K562 (cell line): Measurements from ENCODE around the gene ARPP21. TPM values are rescaled to one million over a fixed set of nuclear protein-coding genes. Genes with fewer than 3 reads are reported as not detected.

Source experiments
- ATAC-seq: fragments of 200-7000 bp; cut with Tn5 transposase; 3 replicates; pipeline ENCODE4 v1.9.1; 2020; ENCODE audit warnings: moderate library complexity
- BruUV-seq: library from RNA; stranded (reverse); fragments of 400-500 nt; replicated peaks from 2 replicates; lab custom pipeline; 2021; lab: Mats Ljungman, UMichigan
- CTCF ChIA-PET: fragments of 300-600 bp; formaldehyde crosslinking; extraction: SDS; loops from one replicate; lab custom pipeline; 2021; ENCODE audit warnings: low intra/inter-chr PET ratio; lab: Yijun Ruan, JAX
- POLR2A ChIA-PET: fragments of 300-600, 350-650 bp; sonication (Branson Sonifier 250); formaldehyde crosslinking; extraction: SDS; loops from one replicate; lab custom pipeline; 2021; ENCODE audit warnings: antibody characterized with exemption, inconsistent platforms; lab: Yijun Ruan, JAX
- DNase-seq, 4 experiments: peaks; one replicate each; pipeline versions ENCODE4 v3.0.0 to v3.0.0-alpha.2; 2011 to 2018; ENCODE audit warnings: low spot score in 3 of 4, mixed read lengths in 3 of 4; ENCODE audit errors: extremely low read depth in 1 of 4
- FAIRE-seq: peaks from 2 replicates; lab custom pipeline; 2011; peaks lifted over from hg19 to GRCh38; lab: Jason Lieb, UNC
- H2AFZ ChIP-seq: 2 replicates; pipeline ENCODE4 v1.6.0; 2011; ENCODE audit warnings: low read depth, low read length, control low read depth, inconsistent platforms
- H3K27ac ChIP-seq: fragments of 200-600 bp; 3 replicates; pipeline ENCODE4 v1.8.0; 2011; ENCODE audit warnings: low read depth, mild to moderate bottlenecking, control low read depth, inconsistent platforms, low read length, moderate library complexity, mixed read lengths; ENCODE audit errors: extremely low read depth
- H3K27me3 ChIP-seq, 2 experiments: fragments of 300-600 bp in 1 of 2; 2 replicates in 1 of 2; 3 replicates in 1 of 2; pipeline versions ENCODE4 v1.6.0 to v1.8.0; 2011; ENCODE audit warnings: inconsistent platforms in 2 of 2, low read length in 2 of 2, mild to moderate bottlenecking in 1 of 2, mixed read lengths in 1 of 2, moderate library complexity in 1 of 2; ENCODE audit not compliant: control insufficient read depth in 2 of 2, insufficient read depth in 2 of 2
- H3K36me3 ChIP-seq: fragments of 300-600 bp; 3 replicates; pipeline ENCODE4 v1.8.0; 2011; ENCODE audit warnings: mild to moderate bottlenecking, low read length, inconsistent platforms; ENCODE audit not compliant: control insufficient read depth, insufficient read depth
- H3K4me1 ChIP-seq, 2 experiments: fragments of 200-600 bp in 1 of 2; replicated peaks in 1 of 2; 2 replicates in 1 of 2; 3 replicates in 1 of 2; pipeline versions ENCODE4 v1.5.1 to v1.8.0; 2011; ENCODE audit warnings: inconsistent platforms in 2 of 2, low read length in 2 of 2, mild to moderate bottlenecking in 1 of 2, mixed read lengths in 1 of 2, moderate library complexity in 1 of 2; ENCODE audit not compliant: control insufficient read depth in 2 of 2, insufficient read depth in 2 of 2
- H3K4me2 ChIP-seq: 2 replicates; pipeline ENCODE4 v1.6.1; 2011; ENCODE audit warnings: low read length, control low read depth, inconsistent platforms, mixed read lengths; ENCODE audit not compliant: insufficient read depth
- H3K4me3 ChIP-seq: fragments of 200-600 bp; sonication (generic), shearing (Covaris generic); 2 replicates; pipeline ENCODE4 v1.5.1; 2016; ENCODE audit warnings: control low read depth, inconsistent platforms
- H3K79me2 ChIP-seq: fragments of 200-600 bp; 3 replicates; pipeline ENCODE4 v1.8.0; 2011; ENCODE audit warnings: low read length, inconsistent platforms; ENCODE audit not compliant: control insufficient read depth, insufficient read depth
- H3K9ac ChIP-seq, 2 experiments: 2 replicates each; pipeline versions ENCODE4 v1.6.0 to v1.6.1; 2011; ENCODE audit warnings: low read depth in 2 of 2, low read length in 2 of 2, control low read depth in 1 of 2, inconsistent platforms in 1 of 2, mild to moderate bottlenecking in 1 of 2, mixed read lengths in 1 of 2; ENCODE audit not compliant: insufficient read depth in 1 of 2
- H3K9me1 ChIP-seq: one replicate; pipeline ENCODE4 v1.6.0; 2011; ENCODE audit warnings: inconsistent platforms, mild to moderate bottlenecking, low read length, moderate library complexity; ENCODE audit not compliant: control insufficient read depth, insufficient read depth
- H3K9me3 ChIP-seq: replicated peaks from 2 replicates; pipeline ENCODE4 v1.5.1; 2011; ENCODE audit warnings: low read depth, low read length, inconsistent platforms; ENCODE audit not compliant: control insufficient read depth, insufficient read depth
- H4K20me1 ChIP-seq: replicated peaks from 2 replicates; pipeline ENCODE4 v1.6.1; 2011; ENCODE audit warnings: low read length, inconsistent platforms, mixed read lengths; ENCODE audit not compliant: control insufficient read depth, insufficient read depth
- CBX5 ChIP-seq: IDR thresholded peaks from 2 replicates; pipeline ENCODE4 v1.6.1; 2014; ENCODE audit warnings: low read depth, borderline replicate concordance
- EGR1 ChIP-seq: fragments of 450-650 bp; conservative IDR thresholded peaks from 2 replicates; pipeline ENCODE4 v1.6.1; 2017; ENCODE audit warnings: mild to moderate bottlenecking
- ELK1 ChIP-seq: sonication (generic); formaldehyde crosslinking; IDR thresholded peaks from 2 replicates; pipeline ENCODE4 v1.8.1; 2022; ENCODE audit warnings: missing genetic modification reagents
- MBD2 ChIP-seq: sonication (generic); IDR thresholded peaks from 2 replicates; pipeline ENCODE4 v1.6.1; 2016; ENCODE audit warnings: low read depth, borderline replicate concordance
- MYC ChIP-seq, 2 experiments: fragments of 250-450 bp in 1 of 2; sonication (Bioruptor Pico) in 1 of 2; IDR thresholded peaks; 2 replicates each; pipeline versions ENCODE4 v1.5.1 to v1.6.1; 2012 to 2021; ENCODE audit warnings: low read depth in 2 of 2, borderline replicate concordance in 1 of 2, improper control_type of control experiment in 1 of 2, low read length in 1 of 2, mild to moderate bottlenecking in 1 of 2, moderate library complexity in 1 of 2
- NCOR1 ChIP-seq: fragments of 450-650 bp; IDR thresholded peaks from 2 replicates; pipeline ENCODE4 v1.6.1; 2016; ENCODE audit warnings: mild to moderate bottlenecking, moderate library complexity
- NR4A1 ChIP-seq, 2 experiments: fragments of 250-450 bp in 1 of 2; fragments of 450-650 bp in 1 of 2; sonication (Bioruptor Pico) in 1 of 2; IDR thresholded peaks; 2 replicates each; pipeline versions ENCODE4 v1.4.0 to v1.6.1; 2016 to 2020; ENCODE audit warnings: mild to moderate bottlenecking in 2 of 2, missing compliant biosample characterization in 1 of 2, missing genetic modification characterization in 1 of 2, moderate library complexity in 1 of 2
- PATZ1 ChIP-seq: fragments of 250-450 bp; sonication (Bioruptor Pico); IDR thresholded peaks from 2 replicates; pipeline ENCODE4 v1.5.0; 2020; ENCODE audit warnings: mild to moderate bottlenecking, borderline replicate concordance
- SMARCE1 ChIP-seq: fragments of 450-650 bp; IDR thresholded peaks from 2 replicates; pipeline ENCODE4 v1.7.1; 2016; ENCODE audit warnings: mild to moderate bottlenecking
- ZNF830 ChIP-seq: fragments of 250-450 bp; sonication (Bioruptor Pico); IDR thresholded peaks from 2 replicates; pipeline ENCODE4 v1.5.0; 2021; ENCODE audit warnings: mild to moderate bottlenecking
- WGBS: fragments of 100-300 bp; shearing (Covaris generic); methylation state at CpG from one replicate; pipeline ENCODE4 v1.1.6; 2016; ENCODE audit warnings: low coverage, mixed read lengths; ENCODE audit not compliant: insufficient coverage; ENCODE audit errors: missing lambda C conversion rate; 5-methylcytosine and 5-hydroxymethylcytosine counted together
- in situ Hi-C: fragments of 300-500 bp; cut with MboI; formaldehyde crosslinking; loops from 4 replicates; pipeline ENCODE4 v1.15.0; 2018; ENCODE audit warnings: inconsistent platforms, mixed read lengths
- intact Hi-C: fragments of 100-400 bp; cut with micrococcal nuclease; formaldehyde crosslinking; loops from 2 replicates; pipeline ENCODE4 v1.14.2; 2022
- polyA plus RNA-seq, 8 experiments: library from polyadenylated mRNA; depleted of rRNA in 4 of 8; stranded (reverse) in 5 of 8; unstranded in 3 of 8; fragments of >200 nt; fragmentation: Nextera tagmentation in 2 of 8; fragmentation: Illumina TruSeq in 1 of 8; extraction: Ambion mirVana in 2 of 8; extraction: Trizol in 1 of 8; gene quantifications; 2 replicates each; pipeline versions ENCODE4 v1.2.1 to v1.2.3, GENCODE V29; 2011 to 2014; ENCODE audit warnings: inconsistent platforms in 1 of 8, missing spikeins in 1 of 8
- total RNA-seq, 7 experiments: library from RNA; depleted of rRNA in 6 of 7; stranded (reverse); fragments of >200 nt in 6 of 7; fragmentation: Illumina TruSeq in 2 of 7; extraction: Trizol in 2 of 7; gene quantifications; 2 replicates each; pipeline versions ENCODE4 v1.2.1 to v1.2.3, GENCODE V29; 2011 to 2021; ENCODE audit warnings: low replicate concordance in 1 of 7

ARPP21 gene
- total and polyA plus RNA-seq, 9 of the 15 experiments (the other 6 are each of a cell fraction or from before 2014, with no cell fraction given) = not detected

- no peaks in the 10 kb centered on the region for H3K36me3 ChIP-seq
- WGBS = 0% methylated on average over 4 of the region's 4 CpGs
- no peaks in the 10 kb centered on the region for H3K4me1 ChIP-seq
- BruUV-seq = no TSS peak
- TF ChIP-seq CBX5 (no peak), ZNF830 (CRISPR knock-in tag) (no peak), ELK1 (no peak), NCOR1 (no peak), NR4A1 (CRISPR knock-in tag; IDR thresholded peaks at IDR 0.05) (no peak), NR4A1 (tag; IDR thresholded peaks at IDR 0.05) (no peak), EGR1 (no peak), MBD2 (no peak), PATZ1 (CRISPR knock-in tag) (no peak), SMARCE1 (no peak), MYC (IDR thresholded peaks at IDR 0.05; ENCODE audit: low read depth, low read length) (no peak), MYC (CRISPR knock-in tag; IDR thresholded peaks at IDR 0.05; ENCODE audit: borderline replicate concordance, low read depth) (no peak)
- H3K27ac ChIP-seq = no peak overlapping the region
- ChIA-PET POLR2A (interaction anchor here (0.7 kb wide), 1 partner anchor 733 kb away, joined by 3 read pairs; no protein-coding TSS in a partner anchor), CTCF (no interaction called here)
- no peaks in the 10 kb centered on the region for H3K79me2 ChIP-seq
- no peaks in the 10 kb centered on the region for H3K9me1 ChIP-seq
- intact Hi-C loops = no loop called here
- in situ Hi-C loops = no loop called here
- DNase-seq (no peak), FAIRE-seq (no peak), ATAC-seq (no peak)
- no peak overlapping the region for H2AFZ ChIP-seq
- no peaks in the 10 kb centered on the region for H4K20me1 ChIP-seq
- H3K9ac ChIP-seq = no peak overlapping the region
- H3K4me3 ChIP-seq = no peak overlapping the region
- no peaks in the 10 kb centered on the region; the same call in 1 of the 2 replicates for H3K9me3 ChIP-seq
- H3K27me3 ChIP-seq = no peaks in the 10 kb centered on the region
- no peak overlapping the region for H3K4me2 ChIP-seq
Observed at GRCh38 chr3:35814531-35814930, 175.2 kb downstream of the ARPP21 start.
